OCI-LY7 (cell line): ENCODE data around the gene APLN. TPM values are rescaled to one million over a fixed set of nuclear protein-coding genes. Genes with fewer than 3 reads are reported as not detected.

Experiments
- BruUV-seq: library from RNA; stranded (reverse); fragments of 400-500 nt; replicated peaks from 2 replicates; lab custom pipeline; 2021; lab: Mats Ljungman, UMichigan
- CTCF ChIA-PET: fragments of 300-600 bp; sonication (Branson Sonifier 250); formaldehyde crosslinking; loops from one replicate; lab custom pipeline; 2022; ENCODE audit warnings: antibody characterized with exemption; ENCODE audit not compliant: unreplicated experiment; lab: Charles Lee
- POLR2A ChIA-PET: fragments of 300-600 bp; sonication (Branson Sonifier 250); formaldehyde crosslinking; loops from one replicate; lab custom pipeline; 2022; ENCODE audit warnings: antibody characterized with exemption; lab: Charles Lee
- DNase-seq: peaks from one replicate; pipeline ENCODE4 v3.0.0-alpha.2; 2015; ENCODE audit warnings: low spot score
- H2AFZ ChIP-seq: fragments of 200-600 bp; sonication (generic), shearing (Covaris generic); 2 replicates; pipeline ENCODE4 v1.6.1; 2014; ENCODE audit warnings: mild to moderate bottlenecking, antibody characterized with exemption, low read length, moderate library complexity
- H3K27ac ChIP-seq: fragments of 200-600 bp; sonication (generic); 2 replicates; pipeline ENCODE4 v1.5.1; 2014; ENCODE audit warnings: mixed run types, low read depth, mild to moderate bottlenecking, moderate library complexity, low read length, inconsistent platforms; ENCODE audit not compliant: poor library complexity, severe bottlenecking
- H3K36me3 ChIP-seq: fragments of 200-600 bp; sonication (generic); 2 replicates; pipeline ENCODE4 v1.6.1; 2014; ENCODE audit warnings: mild to moderate bottlenecking, antibody characterized with exemption, low read length, moderate library complexity, mixed read lengths; ENCODE audit not compliant: insufficient read depth
- H3K4me1 ChIP-seq: fragments of 200-600 bp; sonication (generic); 2 replicates; pipeline ENCODE4 v1.5.1; 2014; ENCODE audit warnings: mild to moderate bottlenecking, low read length; ENCODE audit not compliant: insufficient read depth, poor library complexity, severe bottlenecking
- H3K4me2 ChIP-seq: fragments of 200-600 bp; sonication (generic); 2 replicates; pipeline ENCODE4 v1.6.1; 2014; ENCODE audit warnings: mild to moderate bottlenecking, low read length
- H3K4me3 ChIP-seq: fragments of 200-600 bp; sonication (generic); 2 replicates; pipeline ENCODE4 v1.5.1; 2014; ENCODE audit warnings: mild to moderate bottlenecking, low read depth, low read length; ENCODE audit not compliant: poor library complexity, severe bottlenecking
- H3K79me2 ChIP-seq: fragments of 200-600 bp; sonication (generic); 2 replicates; pipeline ENCODE4 v1.6.1; 2016; ENCODE audit warnings: low read depth, mild to moderate bottlenecking, low read length, moderate library complexity, mixed read lengths; ENCODE audit not compliant: insufficient read depth
- H3K9me2 ChIP-seq: fragments of 200-600 bp; sonication (generic); 2 replicates; pipeline ENCODE4 v1.6.1; 2016; ENCODE audit warnings: mild to moderate bottlenecking, low read length, mixed read lengths; ENCODE audit not compliant: insufficient read depth
- H3K9me3 ChIP-seq: fragments of 200-600 bp; sonication (generic); 2 replicates; pipeline ENCODE4 v1.6.1; 2014; ENCODE audit warnings: mild to moderate bottlenecking, mixed run types, low read length, mixed read lengths
- H4K20me1 ChIP-seq: fragments of 200-600 bp; sonication (generic); 2 replicates; pipeline ENCODE4 v1.6.1; 2014; ENCODE audit warnings: mild to moderate bottlenecking, antibody characterized with exemption, low read length, moderate library complexity, mixed read lengths; ENCODE audit not compliant: insufficient read depth
- EZH2phosphoT487 ChIP-seq: fragments of 200-600 bp; sonication (generic); IDR thresholded peaks from 2 replicates; pipeline ENCODE4 v1.6.1; 2018; ENCODE audit warnings: low read depth, borderline replicate concordance, mild to moderate bottlenecking, mixed run types, antibody characterized with exemption, low read length, moderate library complexity, mixed read lengths
- intact Hi-C: fragments of 100-400 bp; cut with micrococcal nuclease; formaldehyde crosslinking; loops from one replicate; pipeline ENCODE4 v1.10.0; 2022; ENCODE audit not compliant: unreplicated experiment
- total RNA-seq, 2 experiments: library from RNA; depleted of rRNA in 1 of 2; stranded (reverse); fragments of >200 nt in 1 of 2; shearing (Covaris generic) in 1 of 2; gene quantifications; 2 replicates each; pipeline ENCODE4 v1.2.3, GENCODE V29; 2014 to 2022
- TF ChIP-seq, protein P1 (sequence below): fragments of 200-600 bp; sonication (generic); conservative IDR thresholded peaks from 2 replicates; pipeline ENCODE4 v1.5.1; 2014; ENCODE audit warnings: mild to moderate bottlenecking, antibody characterized with exemption, low read length, moderate library complexity, mixed read lengths

Gene APLN
- total RNA-seq, 2 experiments from 2014 or later = 0.13 TPM; not detected in 1

DNA sequence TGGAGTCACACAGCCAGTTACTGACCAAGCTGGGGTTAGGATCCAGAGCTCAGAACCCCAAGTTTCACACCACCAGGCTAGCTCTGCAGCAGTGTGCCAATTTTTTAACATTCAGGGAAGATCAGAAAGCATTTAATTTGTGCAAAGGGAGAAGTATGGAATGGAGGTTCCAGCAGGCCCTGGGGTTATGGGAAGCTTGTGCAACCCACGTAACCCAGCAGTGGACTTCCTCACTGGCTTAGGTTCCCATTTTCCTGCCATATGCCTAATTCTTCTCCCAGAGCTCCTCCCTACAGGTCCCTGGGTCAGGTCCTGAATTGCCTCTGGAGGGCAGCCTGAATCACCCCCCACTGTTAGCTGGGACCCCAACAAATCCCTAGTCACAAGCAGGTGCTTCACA is 14.0 kb downstream of the APLN start:
- Histone ChIP-seq H3K4me2 (no peak overlapping the region), H3K9me2 (no peaks in the 10 kb centered on the region), H3K9me3 (no peaks in the 10 kb centered on the region), H4K20me1 (no peaks in the 10 kb centered on the region), H3K79me2 (no peaks in the 10 kb centered on the region), H3K4me1 (no peaks in the 10 kb centered on the region), H3K4me3 (no peak overlapping the region), H3K36me3 (no peaks in the 10 kb centered on the region), H2AFZ (no peak overlapping the region), H3K27ac (no peak overlapping the region)
- BruUV-seq = no TSS peak
- DNase-seq = no peak
- intact Hi-C loops = no loop called here
- ChIA-PET CTCF (interaction anchor here (0.8 kb wide), 1 partner anchor 420 kb away, joined by 3 read pairs; no protein-coding TSS in a partner anchor), POLR2A (no interaction called here)
- TF ChIP-seq, protein P1, sequence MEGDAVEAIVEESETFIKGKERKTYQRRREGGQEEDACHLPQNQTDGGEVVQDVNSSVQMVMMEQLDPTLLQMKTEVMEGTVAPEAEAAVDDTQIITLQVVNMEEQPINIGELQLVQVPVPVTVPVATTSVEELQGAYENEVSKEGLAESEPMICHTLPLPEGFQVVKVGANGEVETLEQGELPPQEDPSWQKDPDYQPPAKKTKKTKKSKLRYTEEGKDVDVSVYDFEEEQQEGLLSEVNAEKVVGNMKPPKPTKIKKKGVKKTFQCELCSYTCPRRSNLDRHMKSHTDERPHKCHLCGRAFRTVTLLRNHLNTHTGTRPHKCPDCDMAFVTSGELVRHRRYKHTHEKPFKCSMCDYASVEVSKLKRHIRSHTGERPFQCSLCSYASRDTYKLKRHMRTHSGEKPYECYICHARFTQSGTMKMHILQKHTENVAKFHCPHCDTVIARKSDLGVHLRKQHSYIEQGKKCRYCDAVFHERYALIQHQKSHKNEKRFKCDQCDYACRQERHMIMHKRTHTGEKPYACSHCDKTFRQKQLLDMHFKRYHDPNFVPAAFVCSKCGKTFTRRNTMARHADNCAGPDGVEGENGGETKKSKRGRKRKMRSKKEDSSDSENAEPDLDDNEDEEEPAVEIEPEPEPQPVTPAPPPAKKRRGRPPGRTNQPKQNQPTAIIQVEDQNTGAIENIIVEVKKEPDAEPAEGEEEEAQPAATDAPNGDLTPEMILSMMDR = no peak
- TF ChIP-seq EZH2phosphoT487 = no peak

DNA sequence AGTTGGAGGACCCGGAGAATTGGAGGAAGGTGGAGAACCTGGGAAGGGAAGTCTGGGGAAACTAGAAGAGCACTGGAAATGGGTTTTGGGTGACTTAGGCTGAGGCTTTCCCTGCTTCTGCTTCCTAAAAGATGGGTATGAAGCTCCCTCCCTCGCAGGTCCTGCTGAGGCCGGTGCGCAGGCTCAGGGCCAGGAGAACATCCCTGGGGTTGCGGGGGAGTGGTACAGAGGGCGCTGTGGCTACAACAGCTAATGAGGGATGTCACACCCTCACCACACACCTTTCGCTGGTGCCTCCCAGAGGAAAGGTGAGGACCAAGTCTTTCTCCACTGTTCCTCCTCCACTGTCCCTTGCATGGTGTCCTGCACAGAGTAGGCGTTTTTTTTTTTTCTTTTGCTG is 15.8 kb downstream of the APLN start:
- intact Hi-C loops = loop anchor here (10.0 kb wide), 1 partner anchor 246 kb away; no protein-coding TSS in a partner anchor

More for the DNA sequence above, 15.8 kb downstream of the APLN start:
- no peaks in the 10 kb centered on the region for H3K4me1 ChIP-seq
- no peak for TF ChIP-seq EZH2phosphoT487
- TF ChIP-seq, protein P1 = 0 out of 2 replicates have a peak, but pooled peaks have one; percentile 17
- no peaks in the 10 kb centered on the region for H3K79me2 ChIP-seq
- no peaks in the 10 kb centered on the region for H3K9me3 ChIP-seq
- H3K4me3 ChIP-seq = no peak overlapping the region
- no peak overlapping the region for H3K4me2 ChIP-seq
- H3K27ac ChIP-seq = no peak overlapping the region
- no peaks in the 10 kb centered on the region for H3K9me2 ChIP-seq
- BruUV-seq = no TSS peak
- no peaks in the 10 kb centered on the region for H3K36me3 ChIP-seq
- H4K20me1 ChIP-seq = no peaks in the 10 kb centered on the region
- CTCF ChIA-PET = no interaction called here
- H2AFZ ChIP-seq = no peak overlapping the region
- POLR2A ChIA-PET = interaction anchor here (1.0 kb wide), 1 partner anchor 8 kb away, joined by 3 read pairs; no protein-coding TSS in a partner anchor
- DNase-seq = no peak
